ENCODE results near the gene ZNF217.
"Not testable (repeated sequence)": the region's sequence is repeated elsewhere in the genome, so short reads cannot be mapped to it uniquely, and the experiment has no call there.

ZNF217 gene

DNA sequence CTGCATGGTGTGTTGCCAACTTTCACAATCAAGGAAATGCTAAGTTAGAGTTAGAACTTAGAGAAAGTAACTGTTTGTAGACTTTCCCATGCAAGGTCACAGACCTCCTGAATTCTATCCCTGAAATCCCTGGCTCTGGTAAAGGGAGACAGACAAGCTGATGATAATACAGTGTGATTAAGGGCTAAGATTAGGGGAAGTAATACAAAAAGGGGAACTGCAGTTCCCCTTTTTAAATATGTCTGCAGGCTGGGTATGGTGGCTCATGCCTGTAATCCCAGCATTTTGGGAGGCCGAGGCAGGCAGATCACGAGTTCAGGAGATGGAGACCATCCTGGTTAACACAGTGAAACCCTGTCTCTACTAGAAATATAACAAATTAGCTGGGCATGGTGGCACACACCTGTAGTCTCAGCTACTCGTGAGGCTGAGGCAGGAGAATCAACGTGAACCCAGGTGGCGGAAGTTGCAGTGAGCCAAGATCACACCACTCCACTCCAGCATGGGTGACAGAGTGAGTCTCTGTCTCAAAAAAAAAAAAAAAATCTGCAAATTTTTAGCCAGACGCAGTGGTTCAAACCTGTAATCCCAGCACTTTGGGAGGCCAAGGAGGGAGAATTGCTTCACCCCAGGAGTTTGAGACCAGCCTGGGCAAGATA is 60.9 kb downstream of the ZNF217 start:
- DNase-seq (ENCODE audit: low read depth) = not testable (repeated sequence)

DNA sequence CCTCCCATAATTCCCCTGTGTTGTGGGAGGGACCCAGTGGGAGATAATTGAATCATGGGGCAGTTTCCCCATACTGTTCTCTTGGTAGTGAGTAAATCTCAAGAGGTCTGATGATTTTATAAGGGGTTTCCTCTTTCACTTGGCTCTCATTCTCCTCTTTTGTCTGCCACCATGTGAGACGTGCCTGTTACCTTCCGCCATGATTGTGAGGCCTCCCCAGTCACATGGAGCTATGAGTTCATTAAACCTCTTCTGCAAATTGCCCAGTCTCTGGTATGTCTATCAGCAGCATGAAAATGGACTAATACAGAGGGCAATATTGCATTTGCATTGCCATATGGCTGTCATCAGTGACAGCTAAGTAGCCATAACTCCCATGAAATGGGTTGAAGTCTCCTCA is 63.2 kb downstream of the ZNF217 start:
- no peak for DNase-seq (ENCODE audit: low read depth)

DNA sequence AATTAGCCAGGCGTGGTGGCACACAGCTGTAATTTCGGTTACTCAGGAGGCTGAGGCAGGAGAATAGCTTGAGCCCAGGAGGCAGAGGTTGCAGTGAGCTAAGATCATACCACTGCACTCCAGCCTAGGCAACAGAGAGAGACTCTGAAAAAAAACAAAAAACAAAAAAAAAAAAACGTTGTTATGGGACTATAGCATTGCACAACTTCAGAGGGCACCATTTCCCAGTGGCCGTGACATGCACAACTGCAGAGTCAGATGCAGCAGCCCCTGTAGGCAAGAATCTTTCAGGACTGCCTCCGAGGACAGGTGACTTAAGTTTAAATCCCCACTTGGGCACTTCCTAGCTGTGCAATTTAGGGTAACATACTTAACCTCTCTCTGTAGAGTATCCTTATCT is 64.0 kb downstream of the ZNF217 start:
- no peak for DNase-seq (ENCODE audit: low read depth)

DNA sequence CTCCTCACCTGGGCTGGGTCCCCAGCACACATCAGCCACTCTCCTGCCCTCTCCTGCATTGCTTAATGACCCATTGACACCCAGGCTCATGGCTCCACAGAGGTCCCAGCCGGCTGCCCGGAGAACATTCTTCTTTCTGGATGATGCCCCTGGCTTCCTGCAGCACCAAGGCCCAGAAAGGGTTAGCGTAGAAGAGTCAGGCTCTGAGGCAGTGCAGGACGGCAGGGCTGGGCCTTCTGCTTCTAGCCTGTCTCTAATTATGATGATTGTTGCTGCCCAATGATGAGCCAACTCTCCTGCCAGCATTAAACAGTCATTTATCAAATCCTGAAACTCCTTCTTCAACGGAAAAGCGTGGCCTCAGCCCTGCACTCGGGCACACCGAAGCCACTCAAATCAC is 66.4 kb downstream of the ZNF217 start:
- no peak for DNase-seq (ENCODE audit: low read depth)

DNA sequence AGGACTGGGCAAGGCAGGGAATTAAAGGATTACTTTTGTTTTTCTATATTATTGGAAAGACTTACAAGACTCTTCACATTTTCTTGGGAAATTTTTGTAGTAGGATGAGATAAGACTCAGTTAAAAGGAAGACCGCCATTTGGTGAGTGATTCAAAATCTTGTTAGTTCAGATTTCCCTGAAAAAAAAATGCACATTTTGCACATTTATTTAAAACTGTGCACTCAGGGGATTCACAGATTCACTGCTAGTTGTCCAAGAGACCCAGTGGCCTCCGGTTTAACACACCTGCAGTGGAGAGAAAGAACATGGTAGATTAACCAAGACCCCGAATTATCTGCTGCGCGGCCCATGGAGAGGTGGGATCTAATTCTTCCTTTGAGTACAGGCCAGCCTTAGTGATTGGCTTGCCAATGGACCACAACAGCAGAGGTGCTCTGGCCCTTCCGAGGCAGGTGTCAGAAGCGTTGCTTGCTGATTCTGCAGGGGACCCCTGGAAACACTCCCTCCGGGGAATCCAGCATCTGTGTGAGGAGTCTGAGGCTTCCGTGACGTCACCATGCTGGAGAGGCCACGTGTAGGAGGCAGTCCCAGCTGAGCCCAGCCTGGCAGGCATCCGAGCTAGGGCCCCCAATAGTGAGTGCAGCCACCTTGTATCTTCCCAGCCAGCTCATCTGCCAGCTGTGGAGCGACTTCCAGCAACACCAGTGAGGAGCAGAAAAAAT is 68.9 kb downstream of the ZNF217 start:
- DNase-seq (ENCODE audit: low read depth) = no peak

DNA sequence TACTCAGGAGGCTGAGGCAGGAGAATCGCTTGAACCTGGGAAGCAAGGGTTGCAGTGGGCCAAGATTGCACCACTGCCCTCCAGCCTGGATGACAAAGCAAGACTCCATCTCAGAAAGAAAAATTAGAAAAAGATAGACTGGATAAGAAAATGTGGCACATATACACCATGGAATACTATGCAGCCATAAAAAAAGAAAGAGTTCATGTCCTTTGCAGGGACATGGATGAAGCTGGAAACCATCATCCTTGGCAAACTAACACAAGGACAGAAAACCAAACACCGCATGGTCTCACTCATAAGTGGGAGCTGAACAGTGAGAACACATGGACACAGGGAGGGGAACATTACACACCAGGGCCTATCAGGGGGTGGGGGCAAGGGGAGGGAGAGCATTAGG is 70.0 kb downstream of the ZNF217 start:
- not testable (repeated sequence) for DNase-seq (ENCODE audit: low read depth)

DNA sequence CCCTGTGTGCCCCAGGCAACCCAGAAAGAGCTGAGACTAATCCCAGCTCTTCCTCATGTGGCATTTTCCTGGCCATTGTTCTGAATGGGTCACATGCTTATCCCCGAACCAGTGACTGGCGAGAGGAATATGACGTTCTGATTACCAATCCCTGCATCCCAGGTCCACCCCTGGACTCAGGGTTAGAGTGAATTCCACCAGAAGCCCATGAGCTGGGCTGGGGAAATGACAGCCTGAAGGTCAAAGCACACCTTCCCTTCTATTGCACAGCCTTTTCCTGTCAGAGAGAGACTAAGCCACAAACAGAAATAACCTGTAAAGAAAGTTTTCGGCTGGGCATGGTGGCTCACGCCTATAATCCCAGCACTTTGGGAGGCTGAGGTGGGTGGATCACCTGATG is 70.9 kb downstream of the ZNF217 start:
- DNase-seq (ENCODE audit: low read depth) = no peak

DNA sequence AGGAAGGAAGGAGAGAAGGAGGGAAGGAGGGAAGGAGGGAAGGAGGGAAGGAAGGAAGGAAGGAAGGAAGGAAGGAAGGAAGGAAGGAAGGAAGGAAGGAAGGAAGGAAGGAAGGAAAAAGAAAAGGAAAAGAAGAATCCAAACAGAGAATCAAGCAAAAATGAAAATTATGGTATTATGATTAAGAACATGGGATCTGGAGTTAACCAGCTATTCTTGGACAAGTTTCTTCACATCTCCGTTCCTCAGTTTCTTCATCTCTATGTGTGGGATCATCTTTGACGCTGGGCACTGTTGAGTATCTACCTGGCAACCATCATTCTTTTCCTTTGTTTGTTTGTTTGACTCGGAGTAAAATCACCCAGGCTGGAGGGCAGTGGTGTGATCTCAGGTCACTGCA is 71.6 kb downstream of the ZNF217 start:
- DNase-seq (ENCODE audit: low read depth) = no peak

DNA sequence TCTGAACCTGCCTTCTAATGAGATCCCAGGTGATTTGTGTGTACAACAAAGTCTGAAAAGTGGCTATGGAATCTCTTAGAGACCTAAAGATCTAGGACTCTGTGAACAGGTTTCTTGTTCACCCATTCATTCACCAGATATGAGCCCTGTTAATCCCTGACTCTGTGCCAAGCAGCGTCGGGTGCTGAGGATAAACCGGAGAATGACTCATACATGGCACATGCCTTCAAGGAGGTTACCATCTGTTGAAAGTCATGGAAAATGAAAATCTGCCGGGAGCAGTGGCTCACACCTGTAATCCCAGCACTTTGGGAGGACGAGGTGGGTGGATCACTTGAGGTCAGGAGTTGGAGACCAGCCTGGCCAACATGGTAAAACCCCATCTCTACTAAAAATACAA is 72.2 kb downstream of the ZNF217 start:
- peak; percentile 10 for DNase-seq (ENCODE audit: low read depth)

DNA sequence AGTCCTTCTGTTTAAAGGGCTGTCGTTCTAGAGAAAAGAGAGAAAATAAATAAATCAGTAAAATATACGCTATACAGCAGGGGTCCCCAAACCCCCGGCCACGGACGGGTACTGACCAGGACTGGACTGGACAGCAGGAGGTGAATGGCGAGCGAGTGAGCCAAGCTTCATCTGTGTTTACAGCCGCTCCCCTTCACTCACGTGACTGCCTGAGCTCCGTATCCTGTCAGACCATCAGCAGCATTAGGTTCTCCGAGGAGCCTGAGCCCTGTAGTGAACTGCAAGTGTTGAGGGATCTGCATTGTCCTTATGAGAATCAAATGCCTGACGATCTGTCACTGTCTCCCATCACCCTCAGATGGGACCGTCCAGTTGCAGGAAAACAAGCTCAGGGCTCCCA is 76.5 kb downstream of the ZNF217 start:
- no peak for DNase-seq (ENCODE audit: low read depth)
